Measurements from ENCODE around the gene CZIB.

DNA sequence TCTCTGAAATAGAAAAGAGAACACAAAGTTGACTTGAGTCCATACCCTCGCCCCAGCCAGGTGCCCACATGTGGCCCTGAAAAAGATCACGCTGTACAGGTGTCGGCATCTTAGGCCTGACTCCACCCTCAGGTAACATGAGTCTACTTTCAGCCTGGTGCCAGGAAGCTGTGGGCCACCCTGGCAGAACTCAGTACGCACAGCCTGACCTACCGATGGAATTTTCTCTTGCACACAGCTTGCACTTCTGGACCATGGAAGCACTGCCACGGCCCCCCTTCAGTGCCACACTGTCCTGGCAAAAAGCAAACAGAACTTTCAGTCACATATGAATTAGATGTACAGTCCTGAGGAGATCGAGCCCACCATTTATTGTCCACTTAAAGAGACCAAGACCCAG lies 2.2 kb downstream of the CZIB start:
- TF ChIP-seq, protein P1, sequence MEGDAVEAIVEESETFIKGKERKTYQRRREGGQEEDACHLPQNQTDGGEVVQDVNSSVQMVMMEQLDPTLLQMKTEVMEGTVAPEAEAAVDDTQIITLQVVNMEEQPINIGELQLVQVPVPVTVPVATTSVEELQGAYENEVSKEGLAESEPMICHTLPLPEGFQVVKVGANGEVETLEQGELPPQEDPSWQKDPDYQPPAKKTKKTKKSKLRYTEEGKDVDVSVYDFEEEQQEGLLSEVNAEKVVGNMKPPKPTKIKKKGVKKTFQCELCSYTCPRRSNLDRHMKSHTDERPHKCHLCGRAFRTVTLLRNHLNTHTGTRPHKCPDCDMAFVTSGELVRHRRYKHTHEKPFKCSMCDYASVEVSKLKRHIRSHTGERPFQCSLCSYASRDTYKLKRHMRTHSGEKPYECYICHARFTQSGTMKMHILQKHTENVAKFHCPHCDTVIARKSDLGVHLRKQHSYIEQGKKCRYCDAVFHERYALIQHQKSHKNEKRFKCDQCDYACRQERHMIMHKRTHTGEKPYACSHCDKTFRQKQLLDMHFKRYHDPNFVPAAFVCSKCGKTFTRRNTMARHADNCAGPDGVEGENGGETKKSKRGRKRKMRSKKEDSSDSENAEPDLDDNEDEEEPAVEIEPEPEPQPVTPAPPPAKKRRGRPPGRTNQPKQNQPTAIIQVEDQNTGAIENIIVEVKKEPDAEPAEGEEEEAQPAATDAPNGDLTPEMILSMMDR (conservative IDR thresholded peaks at IDR 0.05; ENCODE audit: low read depth, low read length), result no peak
- TF ChIP-seq EZH2 (IDR thresholded peaks at IDR 0.05; ENCODE audit: borderline replicate concordance, low read depth, low read length, poor library complexity, severe bottlenecking), result no peak

All from A673 (cell line).